ENCODE measurements around the gene SNX6.
"Not testable (repeated sequence)": the region's sequence is repeated elsewhere in the genome, so short reads cannot be mapped to it uniquely, and the experiment has no call there.

DNA sequence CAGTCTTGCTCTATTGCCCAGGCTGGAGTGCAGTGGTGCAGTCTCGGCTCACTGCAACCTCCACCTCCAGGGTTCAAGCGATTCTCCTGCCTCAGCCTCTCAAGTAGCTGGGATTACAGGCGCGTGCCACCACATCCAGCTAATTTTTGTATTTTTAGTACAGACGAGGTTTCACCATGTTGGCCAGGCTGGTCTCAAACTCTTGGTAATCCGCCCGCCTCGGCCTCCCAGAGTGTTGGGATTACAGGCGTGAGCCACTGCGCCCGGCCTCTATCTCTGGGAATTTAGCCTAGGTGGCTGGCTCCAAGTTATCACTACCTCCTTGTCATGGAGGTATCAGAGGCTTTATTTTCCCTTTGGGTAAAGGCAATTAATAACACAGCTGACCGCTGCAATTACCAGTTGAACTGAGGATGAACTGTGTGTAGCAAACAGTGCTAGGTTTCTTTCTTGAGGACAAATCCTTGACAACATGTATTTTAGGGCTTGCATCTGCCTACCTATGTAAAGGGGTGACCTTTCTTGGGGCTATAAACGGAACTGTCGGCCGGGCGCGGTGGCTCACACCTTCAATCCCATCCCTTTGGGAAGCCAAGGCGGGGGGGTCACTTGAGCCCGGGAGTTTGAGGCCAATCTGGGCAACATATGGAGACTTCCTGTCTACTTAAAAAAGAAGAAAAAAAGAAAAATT lies 80.5 kb downstream of the SNX6 start:
- TF ChIP-seq PAX5 (IDR thresholded peaks at IDR 0.05; ENCODE audit: insufficient read depth, low read length, severe bottlenecking); TAF1 (IDR thresholded peaks at IDR 0.05; ENCODE audit: low read depth, low read length); POLR2A (IDR thresholded peaks at IDR 0.05; ENCODE audit: low read depth, low read length); POLR2AphosphoS5 (IDR thresholded peaks at IDR 0.05; ENCODE audit: low read depth, low read length): not testable (repeated sequence)
